Activated CD4-positive, alpha-beta T cell treated with anti-CD3 and anti-CD28 coated beads, Interleukin-2, amount 10 ng/mL, durations not matched to agents 7 days and 5 days (primary cell): ENCODE data around the gene LMX1B. TPM values are rescaled to one million over a fixed set of nuclear protein-coding genes. Genes with fewer than 3 reads are reported as not detected.

Source experiments
- CTCF ChIA-PET: fragments of 350-600 bp; sonication (Branson Sonifier 250); formaldehyde crosslinking; loops from one replicate; lab custom pipeline; 2021; ENCODE audit warnings: antibody characterized with exemption; lab: Charles Lee
- POLR2A ChIA-PET: fragments of 350-600 bp; sonication (Branson Sonifier 250); formaldehyde crosslinking; loops from one replicate; lab custom pipeline; 2021; ENCODE audit warnings: antibody characterized with exemption; lab: Charles Lee
- DNase-seq: peaks from one replicate; pipeline ENCODE4 v3.0.0-alpha.2; 2020
- H3K27ac Mint-ChIP-seq: one replicate; pipeline ENCODE4 v1.8.0; 2021; ENCODE audit warnings: mild to moderate bottlenecking, moderate library complexity, mixed read lengths
- H3K27me3 Mint-ChIP-seq: one replicate; pipeline ENCODE4 v1.8.0; 2021; ENCODE audit warnings: mixed read lengths
- H3K36me3 Mint-ChIP-seq: one replicate; pipeline ENCODE4 v1.8.0; 2021; ENCODE audit warnings: low read depth, mixed read lengths
- H3K4me1 Mint-ChIP-seq: one replicate; pipeline ENCODE4 v1.8.0; 2021; ENCODE audit warnings: mixed read lengths
- H3K4me3 Mint-ChIP-seq: one replicate; pipeline ENCODE4 v1.8.0; 2021; ENCODE audit warnings: mild to moderate bottlenecking, moderate library complexity, mixed read lengths
- H3K9me3 Mint-ChIP-seq: one replicate; pipeline ENCODE4 v1.8.0; 2021; ENCODE audit warnings: mixed read lengths
- total RNA-seq, 2 experiments: library from RNA; stranded (reverse); gene quantifications; one replicate each; pipeline ENCODE4 v1.2.3, GENCODE V29; 2021

Gene LMX1B
- total RNA-seq, 2 experiments from 2014 or later: not detected

- Mint-ChIP-seq H3K36me3 (no peaks in the 10 kb centered on the region), H3K27ac (no peak overlapping the region), H3K27me3 (peaks cover 62% of the 10 kb centered on the region), H3K4me3 (no peak overlapping the region), H3K4me1 (no peaks in the 10 kb centered on the region), H3K9me3 (no peaks in the 10 kb centered on the region)
- no peak for DNase-seq
- ChIA-PET POLR2A (no interaction called here), CTCF (no interaction called here)
These were observed 21.3 kb downstream of the LMX1B start for GRCh38 chr9:126635061-126635460.

- Mint-ChIP-seq H3K36me3 (no peaks in the 10 kb centered on the region), H3K27me3 (peaks cover 59% of the 10 kb centered on the region), H3K27ac (no peak overlapping the region), H3K4me1 (no peaks in the 10 kb centered on the region), H3K9me3 (no peaks in the 10 kb centered on the region), H3K4me3 (no peak overlapping the region)
- CTCF ChIA-PET: no interaction called here
- DNase-seq: no peak
- POLR2A ChIA-PET: no interaction called here
These were observed 22.1 kb downstream of the LMX1B start for GRCh38 chr9:126635661-126636439.

DNA sequence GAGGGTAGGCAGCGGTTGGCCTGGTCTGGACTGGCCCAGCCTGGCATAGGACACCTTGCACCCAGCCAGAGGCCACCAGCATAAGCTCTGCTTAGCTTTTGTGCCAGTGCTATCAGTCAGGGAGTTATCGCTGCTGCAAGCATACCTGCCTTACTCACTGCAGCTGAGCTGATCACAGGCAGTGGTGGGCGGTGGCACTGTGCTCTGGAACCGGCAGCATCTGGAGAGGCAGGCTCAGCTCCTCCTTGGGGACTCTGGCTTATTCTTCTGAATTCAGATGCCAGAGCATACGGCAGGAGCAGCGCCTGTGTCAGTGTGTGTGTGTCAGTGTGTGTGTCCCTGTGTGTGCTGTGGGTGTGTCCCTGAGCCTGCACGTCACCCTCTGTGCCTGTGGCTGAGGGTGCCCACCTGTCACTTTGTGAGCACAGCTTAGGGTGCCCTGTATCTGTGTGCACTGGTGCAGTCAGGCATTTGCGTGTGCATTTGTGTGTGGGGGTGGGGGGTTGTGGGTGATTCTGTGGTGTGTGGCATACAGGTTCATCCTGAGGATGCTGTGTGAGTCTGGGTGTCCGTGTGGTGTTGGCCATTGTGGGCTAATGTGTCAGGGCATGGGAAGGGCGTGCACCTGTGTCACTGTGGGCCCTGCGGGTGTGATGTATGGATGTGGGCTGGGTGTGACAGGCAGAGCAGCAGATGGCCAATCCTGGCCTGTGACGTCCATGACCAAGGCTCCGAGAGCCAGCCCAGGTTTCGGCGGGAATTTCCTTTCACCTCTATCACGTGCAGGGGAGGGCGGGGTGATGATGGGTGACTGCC is 23.5 kb downstream of the LMX1B start:
- ChIA-PET CTCF (no interaction called here), POLR2A (no interaction called here)
- H3K4me1 Mint-ChIP-seq: no peaks in the 10 kb centered on the region
- DNase-seq: peak; percentile 15
- H3K9me3 Mint-ChIP-seq: no peaks in the 10 kb centered on the region
- no peak overlapping the region for H3K27ac Mint-ChIP-seq
- peaks cover 52% of the 10 kb centered on the region for H3K27me3 Mint-ChIP-seq
- H3K36me3 Mint-ChIP-seq: no peaks in the 10 kb centered on the region
- no peak overlapping the region for H3K4me3 Mint-ChIP-seq

DNA sequence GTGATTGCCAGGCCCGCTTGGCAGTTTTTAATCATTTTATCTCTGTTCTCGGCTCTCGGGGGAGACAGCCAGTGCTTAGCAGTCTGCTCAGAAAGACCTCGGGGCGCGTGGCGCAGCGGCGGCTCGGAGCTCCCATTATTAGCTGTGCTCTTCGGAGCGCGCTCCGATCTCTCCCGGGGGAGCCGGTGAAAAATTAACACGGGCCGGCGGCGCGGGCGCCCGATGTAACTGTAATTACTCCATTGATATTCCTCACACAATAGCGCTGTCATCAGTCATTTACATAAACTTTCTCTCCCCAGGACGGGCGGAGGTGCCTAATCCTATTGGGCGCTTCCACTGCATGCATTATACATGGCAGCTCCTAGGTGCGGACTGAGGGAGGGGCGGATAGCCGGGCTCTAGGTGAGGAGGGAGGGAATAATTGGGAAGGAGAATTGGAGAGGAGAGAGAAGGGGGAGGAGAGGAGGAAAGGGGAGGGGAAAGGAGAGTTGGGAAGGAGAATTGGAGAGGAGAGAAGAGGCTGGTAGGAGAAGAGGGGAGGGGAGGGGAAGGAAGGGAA is 24.9 kb downstream of the LMX1B start:
- Mint-ChIP-seq H3K27ac (no peak overlapping the region), H3K27me3 (peaks cover 57% of the 10 kb centered on the region), H3K4me1 (no peaks in the 10 kb centered on the region), H3K36me3 (no peaks in the 10 kb centered on the region), H3K9me3 (no peaks in the 10 kb centered on the region), H3K4me3 (no peak overlapping the region)
- ChIA-PET POLR2A (no interaction called here), CTCF (no interaction called here)
- no peak for DNase-seq

- Mint-ChIP-seq H3K27me3 (peaks cover 57% of the 10 kb centered on the region), H3K9me3 (no peaks in the 10 kb centered on the region), H3K4me1 (no peaks in the 10 kb centered on the region), H3K36me3 (no peaks in the 10 kb centered on the region), H3K27ac (no peak overlapping the region), H3K4me3 (no peak overlapping the region)
- ChIA-PET CTCF (no interaction called here), POLR2A (no interaction called here)
- no peak for DNase-seq
These were observed 25.7 kb downstream of the LMX1B start for GRCh38 chr9:126639318-126640000.

GRCh38 chr9:126641118-126641851 is 27.6 kb downstream of the LMX1B start:
- CTCF ChIA-PET: interaction anchor here (1.2 kb wide), 1 partner anchor 8 kb away, joined by 3 read pairs; no protein-coding TSS in a partner anchor
- H3K27me3 Mint-ChIP-seq: peaks cover 55% of the 10 kb centered on the region
- no peaks in the 10 kb centered on the region for H3K36me3 Mint-ChIP-seq
- no peak overlapping the region for H3K27ac Mint-ChIP-seq
- no peaks in the 10 kb centered on the region for H3K9me3 Mint-ChIP-seq
- no peak overlapping the region for H3K4me3 Mint-ChIP-seq
- no peak for DNase-seq
- POLR2A ChIA-PET: no interaction called here
- no peaks in the 10 kb centered on the region for H3K4me1 Mint-ChIP-seq

DNA sequence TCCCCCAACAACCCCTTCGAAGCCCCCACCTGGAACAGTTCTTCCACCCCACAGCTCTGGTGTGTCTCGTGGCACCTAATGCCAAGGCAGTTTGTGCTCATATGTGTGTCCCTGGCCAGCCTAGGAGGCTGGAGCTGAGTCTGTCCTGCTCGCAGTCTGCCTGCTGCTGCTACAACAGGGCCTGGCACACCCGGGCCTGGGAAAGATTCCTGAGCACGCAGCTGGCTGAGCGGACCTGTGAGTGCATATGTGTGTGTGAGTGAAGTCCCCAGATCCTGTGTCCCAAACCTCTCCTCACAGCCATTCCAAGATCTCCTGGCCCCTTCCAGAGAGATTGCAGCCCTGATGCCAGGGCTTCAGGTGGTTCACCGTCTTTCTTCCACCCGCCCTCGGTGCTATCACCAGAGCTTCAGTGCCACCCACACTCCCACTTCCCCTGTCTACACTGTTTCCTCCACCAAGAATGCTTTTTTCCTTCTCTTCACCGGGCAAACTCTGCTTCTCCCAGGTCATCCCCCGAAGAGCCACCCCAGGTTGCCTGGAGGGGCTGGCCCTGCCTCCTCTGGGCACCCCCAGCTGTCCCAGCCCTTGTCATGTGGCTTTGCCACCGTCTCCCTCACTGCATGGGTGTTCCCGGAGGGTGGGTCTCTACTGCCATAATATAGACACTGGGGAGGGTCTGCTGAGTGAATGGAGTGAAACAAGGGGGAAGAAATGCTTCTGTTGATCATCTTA is 28.4 kb downstream of the LMX1B start:
- no peak overlapping the region for H3K4me3 Mint-ChIP-seq
- POLR2A ChIA-PET: no interaction called here
- H3K27ac Mint-ChIP-seq: no peak overlapping the region
- no peaks in the 10 kb centered on the region for H3K9me3 Mint-ChIP-seq
- H3K36me3 Mint-ChIP-seq: no peaks in the 10 kb centered on the region
- DNase-seq: no peak
- no peaks in the 10 kb centered on the region for H3K4me1 Mint-ChIP-seq
- CTCF ChIA-PET: interaction anchor here (1.2 kb wide), 1 partner anchor 9 kb away, joined by 3 read pairs; no protein-coding TSS in a partner anchor
- peaks cover 48% of the 10 kb centered on the region for H3K27me3 Mint-ChIP-seq

- H3K27ac Mint-ChIP-seq: no peak overlapping the region
- no peaks in the 10 kb centered on the region for H3K36me3 Mint-ChIP-seq
- H3K4me1 Mint-ChIP-seq: no peaks in the 10 kb centered on the region
- H3K9me3 Mint-ChIP-seq: no peaks in the 10 kb centered on the region
- H3K27me3 Mint-ChIP-seq: peaks cover 50% of the 10 kb centered on the region
- ChIA-PET POLR2A (no interaction called here), CTCF (interaction anchor here (0.6 kb wide), 1 partner anchor 84 kb away, joined by 3 read pairs; no protein-coding TSS in a partner anchor)
- H3K4me3 Mint-ChIP-seq: no peak overlapping the region
- DNase-seq: no peak
These were observed 29.1 kb downstream of the LMX1B start for GRCh38 chr9:126642839-126643238.

DNA sequence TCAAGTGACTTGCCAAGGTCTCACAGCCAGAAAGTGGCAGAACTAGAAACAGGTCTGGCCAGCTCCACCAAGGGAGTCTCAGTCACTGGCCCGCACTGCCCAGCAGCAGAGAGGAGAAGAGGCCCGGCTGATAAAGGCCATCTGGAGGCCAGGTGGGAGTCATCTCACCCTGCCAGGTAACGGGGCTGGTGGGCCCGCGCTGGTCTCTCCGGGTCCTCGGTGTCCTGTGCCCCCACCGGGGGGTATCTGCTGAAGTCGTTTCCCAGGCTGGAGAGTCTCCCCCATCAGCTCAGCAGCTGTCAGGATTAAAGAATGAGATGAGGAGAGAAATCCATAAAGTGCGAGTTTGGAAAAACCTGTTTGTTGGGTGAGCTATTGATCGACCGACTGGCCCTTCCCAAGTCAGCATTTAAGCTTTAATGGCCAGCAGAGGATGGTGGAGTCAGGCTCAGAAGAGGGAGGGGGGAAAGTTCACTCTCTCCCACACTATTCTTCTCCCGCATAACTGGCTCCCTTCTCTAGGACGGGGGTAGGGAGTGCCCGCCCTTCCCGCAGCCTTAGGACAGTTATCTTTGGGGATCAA is 30.3 kb downstream of the LMX1B start:
- H3K27ac Mint-ChIP-seq: no peak overlapping the region
- no peak overlapping the region for H3K4me3 Mint-ChIP-seq
- no peaks in the 10 kb centered on the region for H3K4me1 Mint-ChIP-seq
- POLR2A ChIA-PET: no interaction called here
- no peaks in the 10 kb centered on the region for H3K9me3 Mint-ChIP-seq
- H3K36me3 Mint-ChIP-seq: no peaks in the 10 kb centered on the region
- DNase-seq: no peak
- CTCF ChIA-PET: no interaction called here
- peaks cover 53% of the 10 kb centered on the region for H3K27me3 Mint-ChIP-seq

GRCh38 chr9:126646162-126646561 is 32.4 kb downstream of the LMX1B start:
- POLR2A ChIA-PET: no interaction called here
- no peak for DNase-seq
- no peaks in the 10 kb centered on the region for H3K9me3 Mint-ChIP-seq
- CTCF ChIA-PET: no interaction called here
- no peak overlapping the region for H3K27ac Mint-ChIP-seq
- H3K36me3 Mint-ChIP-seq: no peaks in the 10 kb centered on the region
- peaks cover 2% of the 10 kb centered on the region for H3K4me1 Mint-ChIP-seq
- peaks cover 62% of the 10 kb centered on the region for H3K27me3 Mint-ChIP-seq
- H3K4me3 Mint-ChIP-seq: no peak overlapping the region

GRCh38 chr9:126647585-126648411 is 34.1 kb downstream of the LMX1B start:
- no peaks in the 10 kb centered on the region for H3K9me3 Mint-ChIP-seq
- DNase-seq: no peak
- no peak overlapping the region for H3K27ac Mint-ChIP-seq
- H3K36me3 Mint-ChIP-seq: no peaks in the 10 kb centered on the region
- H3K4me3 Mint-ChIP-seq: no peak overlapping the region
- peaks cover 58% of the 10 kb centered on the region for H3K27me3 Mint-ChIP-seq
- ChIA-PET CTCF (interaction anchor here (0.6 kb wide), 1 partner anchor 153 kb away, joined by 3 read pairs; no protein-coding TSS in a partner anchor), POLR2A (no interaction called here)
- H3K4me1 Mint-ChIP-seq: peaks cover 2% of the 10 kb centered on the region
